HEK293 (cell line): Measurements from ENCODE around the gene COX7A1.

ENCODE experiments used
- CTCF ChIA-PET: fragments of 350-600 bp; formaldehyde crosslinking; extraction: SDS; loops from one replicate; lab custom pipeline; 2021; ENCODE audit warnings: antibody characterized with exemption; lab: Yijun Ruan, JAX
- POLR2A ChIA-PET: fragments of 300-600 bp; formaldehyde crosslinking; extraction: SDS; loops from one replicate; lab custom pipeline; 2020; ENCODE audit warnings: antibody characterized with exemption, inconsistent platforms; lab: Yijun Ruan, JAX
- H3K27ac ChIP-seq: fragments of 200-500 bp; sonication (Bioruptor generic); 2 replicates; pipeline ENCODE4 v1.5.1; 2014; ENCODE audit warnings: low read depth, low read length, control low read depth, inconsistent platforms; ENCODE audit errors: extremely low read depth
- H3K36me3 ChIP-seq, 2 experiments: fragments of 200-500 bp in 1 of 2; sonication (Bioruptor generic) in 1 of 2; 1 replicate in 1 of 2; 2 replicates in 1 of 2; pipeline ENCODE4 v1.5.1; 2014 to 2017; ENCODE audit warnings: inconsistent platforms in 2 of 2, low read length in 2 of 2; ENCODE audit not compliant: control insufficient read depth in 2 of 2, insufficient read depth in 1 of 2
- H3K4me1 ChIP-seq: fragments of 200-500 bp; sonication (Bioruptor generic); 2 replicates; pipeline ENCODE4 v1.5.1; 2014; ENCODE audit warnings: mild to moderate bottlenecking, low read length, inconsistent platforms; ENCODE audit not compliant: control insufficient read depth, insufficient read depth
- H3K4me3 ChIP-seq: 2 replicates; pipeline ENCODE4 v1.5.1; 2011; ENCODE audit warnings: low read depth, mild to moderate bottlenecking, control low read depth, low read length, moderate library complexity
- H3K9me3 ChIP-seq: fragments of 200-500 bp; sonication (Bioruptor generic); 2 replicates; pipeline ENCODE4 v1.5.1; 2014; ENCODE audit warnings: low read depth, low read length, inconsistent platforms; ENCODE audit not compliant: control insufficient read depth, insufficient read depth
- EGR2 ChIP-seq: fragments of 450-650 bp; formaldehyde crosslinking; IDR thresholded peaks from 2 replicates; pipeline ENCODE4 v1.5.1; 2016; ENCODE audit warnings: low read depth, missing biosample characterization, missing genetic modification characterization
- GLI4 ChIP-seq: fragments of 450-650 bp; formaldehyde crosslinking; IDR thresholded peaks from 2 replicates; pipeline ENCODE4 v1.5.1; 2016; ENCODE audit warnings: missing biosample characterization, missing genetic modification characterization
- GLIS2 ChIP-seq: fragments of 450-650 bp; formaldehyde crosslinking; IDR thresholded peaks from 2 replicates; pipeline ENCODE4 v1.5.1; 2016; ENCODE audit warnings: missing biosample characterization, missing genetic modification characterization
- TCF7L2 ChIP-seq: IDR thresholded peaks from 2 replicates; pipeline ENCODE4 v1.6.1; 2011; ENCODE audit warnings: low read depth, mild to moderate bottlenecking, inconsistent platforms, low read length, moderate library complexity, borderline replicate concordance
- ZFHX2 ChIP-seq: fragments of 450-650 bp; formaldehyde crosslinking; conservative IDR thresholded peaks from 2 replicates; pipeline ENCODE4 v1.5.1; 2016; ENCODE audit warnings: missing biosample characterization, missing genetic modification characterization
- ZNF112 ChIP-seq: fragments of 450-650 bp; formaldehyde crosslinking; IDR thresholded peaks from 2 replicates; pipeline ENCODE4 v1.5.0; 2017; ENCODE audit warnings: missing biosample characterization, missing genetic modification characterization
- ZNF157 ChIP-seq: fragments of 450-650 bp; formaldehyde crosslinking; IDR thresholded peaks from 2 replicates; pipeline ENCODE4 v1.5.1; 2016; ENCODE audit warnings: missing biosample characterization, missing genetic modification characterization
- ZNF16 ChIP-seq: fragments of 450-650 bp; formaldehyde crosslinking; IDR thresholded peaks from 2 replicates; pipeline ENCODE4 v1.5.1; 2016; ENCODE audit warnings: low read depth, missing biosample characterization, missing genetic modification characterization
- ZNF223 ChIP-seq: fragments of 450-650 bp; formaldehyde crosslinking; IDR thresholded peaks from 2 replicates; pipeline ENCODE4 v1.5.1; 2016; ENCODE audit warnings: missing biosample characterization, missing genetic modification characterization
- ZNF24 ChIP-seq: fragments of 450-650 bp; formaldehyde crosslinking; IDR thresholded peaks from 2 replicates; pipeline ENCODE4 v1.5.1; 2016; ENCODE audit warnings: missing biosample characterization, missing genetic modification characterization
- ZNF324 ChIP-seq: fragments of 450-650 bp; formaldehyde crosslinking; IDR thresholded peaks from 2 replicates; pipeline ENCODE4 v1.5.1; 2016; ENCODE audit warnings: missing biosample characterization, missing genetic modification characterization
- ZNF404 ChIP-seq: fragments of 450-650 bp; formaldehyde crosslinking; IDR thresholded peaks from 2 replicates; pipeline ENCODE4 v1.5.1; 2017; ENCODE audit warnings: missing biosample characterization, missing genetic modification characterization
- ZNF548 ChIP-seq: fragments of 450-650 bp; formaldehyde crosslinking; IDR thresholded peaks from 2 replicates; pipeline ENCODE4 v1.5.1; 2016; ENCODE audit warnings: missing biosample characterization, missing genetic modification characterization
- ZNF585B ChIP-seq: fragments of 450-650 bp; formaldehyde crosslinking; IDR thresholded peaks from 2 replicates; pipeline ENCODE4 v1.5.1; 2016; ENCODE audit warnings: missing biosample characterization, missing genetic modification characterization
- ZNF600 ChIP-seq: fragments of 450-650 bp; formaldehyde crosslinking; IDR thresholded peaks from 2 replicates; pipeline ENCODE4 v1.5.1; 2016; ENCODE audit warnings: missing biosample characterization, missing genetic modification characterization
- ZNF639 ChIP-seq: fragments of 450-650 bp; formaldehyde crosslinking; IDR thresholded peaks from 2 replicates; pipeline ENCODE4 v1.5.1; 2016; ENCODE audit warnings: missing biosample characterization, missing genetic modification characterization
- ZXDB ChIP-seq: fragments of 450-650 bp; formaldehyde crosslinking; IDR thresholded peaks from 2 replicates; pipeline ENCODE4 v1.5.1; 2016; ENCODE audit warnings: missing biosample characterization, missing genetic modification characterization
- TF ChIP-seq, protein P1 (sequence below): fragments of 450-650 bp; formaldehyde crosslinking; IDR thresholded peaks from 2 replicates; pipeline ENCODE4 v1.5.1; 2016; ENCODE audit warnings: missing biosample characterization, missing genetic modification characterization
- TF ChIP-seq, protein P2 (sequence below): fragments of 450-650 bp; formaldehyde crosslinking; IDR thresholded peaks from 2 replicates; pipeline ENCODE4 v1.5.1; 2017; ENCODE audit warnings: missing biosample characterization, missing genetic modification characterization

COX7A1 gene

GRCh38 chr19:36103842-36104552 lies 48.2 kb downstream of the COX7A1 start (continued):
- TF ChIP-seq, protein P1, sequence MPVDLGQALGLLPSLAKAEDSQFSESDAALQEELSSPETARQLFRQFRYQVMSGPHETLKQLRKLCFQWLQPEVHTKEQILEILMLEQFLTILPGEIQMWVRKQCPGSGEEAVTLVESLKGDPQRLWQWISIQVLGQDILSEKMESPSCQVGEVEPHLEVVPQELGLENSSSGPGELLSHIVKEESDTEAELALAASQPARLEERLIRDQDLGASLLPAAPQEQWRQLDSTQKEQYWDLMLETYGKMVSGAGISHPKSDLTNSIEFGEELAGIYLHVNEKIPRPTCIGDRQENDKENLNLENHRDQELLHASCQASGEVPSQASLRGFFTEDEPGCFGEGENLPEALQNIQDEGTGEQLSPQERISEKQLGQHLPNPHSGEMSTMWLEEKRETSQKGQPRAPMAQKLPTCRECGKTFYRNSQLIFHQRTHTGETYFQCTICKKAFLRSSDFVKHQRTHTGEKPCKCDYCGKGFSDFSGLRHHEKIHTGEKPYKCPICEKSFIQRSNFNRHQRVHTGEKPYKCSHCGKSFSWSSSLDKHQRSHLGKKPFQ (tag by site-specific recombination) = no peak
- no peak for TF ChIP-seq ZNF16 (tag by site-specific recombination)
- no peak for TF ChIP-seq GLI4
- TF ChIP-seq ZNF404 (tag by site-specific recombination) = no peak
- TF ChIP-seq ZNF112 (tag by site-specific recombination) = no peak
- TF ChIP-seq ZNF24 = 0 out of 2 replicates have a peak, but pooled peaks have one; percentile 25

GRCh38 chr19:36103040-36103626 lies 49.1 kb downstream of the COX7A1 start:
- no peaks in the 10 kb centered on the region for H3K4me1 ChIP-seq
- TF ChIP-seq EGR2 (peak; percentile 72; the same call in 1 of the 2 replicates), ZNF157 (no peak), ZNF639 (no peak), TCF7L2 (no peak), ZFHX2 (tag by site-specific recombination) (peak; percentile 61; the same call in 1 of the 2 replicates), ZNF223 (tag by site-specific recombination) (no peak), ZNF585B (tag by site-specific recombination) (no peak), GLIS2 (tag by site-specific recombination) (peak; percentile 49; the same call in 1 of the 2 replicates), ZNF600 (peak; percentile 29; the same call in 1 of the 2 replicates), ZNF324 (tag by site-specific recombination) (no peak), ZXDB (tag by site-specific recombination) (no peak), ZNF548 (no peak)
- TF ChIP-seq, protein P2, sequence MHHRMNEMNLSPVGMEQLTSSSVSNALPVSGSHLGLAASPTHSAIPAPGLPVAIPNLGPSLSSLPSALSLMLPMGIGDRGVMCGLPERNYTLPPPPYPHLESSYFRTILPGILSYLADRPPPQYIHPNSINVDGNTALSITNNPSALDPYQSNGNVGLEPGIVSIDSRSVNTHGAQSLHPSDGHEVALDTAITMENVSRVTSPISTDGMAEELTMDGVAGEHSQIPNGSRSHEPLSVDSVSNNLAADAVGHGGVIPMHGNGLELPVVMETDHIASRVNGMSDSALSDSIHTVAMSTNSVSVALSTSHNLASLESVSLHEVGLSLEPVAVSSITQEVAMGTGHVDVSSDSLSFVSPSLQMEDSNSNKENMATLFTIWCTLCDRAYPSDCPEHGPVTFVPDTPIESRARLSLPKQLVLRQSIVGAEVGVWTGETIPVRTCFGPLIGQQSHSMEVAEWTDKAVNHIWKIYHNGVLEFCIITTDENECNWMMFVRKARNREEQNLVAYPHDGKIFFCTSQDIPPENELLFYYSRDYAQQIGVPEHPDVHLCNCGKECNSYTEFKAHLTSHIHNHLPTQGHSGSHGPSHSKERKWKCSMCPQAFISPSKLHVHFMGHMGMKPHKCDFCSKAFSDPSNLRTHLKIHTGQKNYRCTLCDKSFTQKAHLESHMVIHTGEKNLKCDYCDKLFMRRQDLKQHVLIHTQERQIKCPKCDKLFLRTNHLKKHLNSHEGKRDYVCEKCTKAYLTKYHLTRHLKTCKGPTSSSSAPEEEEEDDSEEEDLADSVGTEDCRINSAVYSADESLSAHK (tag by site-specific recombination) = no peak
- ChIA-PET POLR2A (interaction anchor here (0.7 to 3.5 kb wide), 6 partner anchors 8 to 89 kb away, joined by 3 to 33 read pairs (median 3); partner anchors contain the start of genes ALKBH6, POLR2I, TBCB and THAP8), CTCF (interaction anchor here (1.0 to 4.4 kb wide), 2 partner anchors 25 to 42 kb away, joined by 3 to 21 read pairs; no protein-coding TSS in a partner anchor)
- no peaks in the 10 kb centered on the region for H3K9me3 ChIP-seq
- H3K4me3 ChIP-seq = no peak overlapping the region
- peaks cover 84 to 86% of the 10 kb centered on the region in 2 experiments for H3K36me3 ChIP-seq
- no peak overlapping the region for H3K27ac ChIP-seq
